ENCODE data around the gene IQGAP2.
"Not testable (repeated sequence)": the region's sequence is repeated elsewhere in the genome, so short reads cannot be mapped to it uniquely, and the experiment has no call there.

The IQGAP2 gene

DNA sequence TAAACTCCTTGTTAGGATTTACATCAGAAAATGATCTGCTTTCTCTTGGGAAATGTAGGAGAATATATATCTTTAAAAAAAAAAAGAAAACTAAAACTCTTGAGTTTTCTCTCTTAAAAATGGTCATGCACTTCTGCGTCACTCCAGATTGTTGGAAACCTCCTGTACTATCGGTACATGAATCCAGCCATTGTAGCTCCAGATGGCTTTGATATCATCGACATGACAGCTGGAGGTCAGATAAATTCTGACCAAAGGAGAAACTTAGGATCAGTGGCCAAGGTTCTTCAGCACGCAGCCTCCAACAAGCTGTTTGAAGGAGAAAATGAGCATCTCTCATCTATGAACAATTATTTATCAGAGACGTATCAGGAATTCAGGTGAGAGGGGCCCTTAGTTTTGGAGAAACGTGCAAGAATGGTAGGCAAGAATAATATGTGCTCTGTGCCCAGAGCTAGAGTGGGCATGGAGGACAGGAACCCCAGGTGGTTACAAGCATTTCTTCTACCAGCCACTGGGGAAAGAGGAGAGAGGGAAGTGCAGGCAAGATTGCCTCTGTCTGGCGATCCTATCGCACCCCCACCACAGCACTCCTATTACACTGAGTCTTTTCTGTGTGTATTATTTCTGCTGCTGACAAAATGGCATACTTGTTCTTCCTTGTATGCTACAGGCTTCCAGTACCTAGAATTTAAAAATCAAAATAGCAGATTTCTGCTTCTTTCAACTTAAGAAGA, 271.4 kb downstream of the IQGAP2 start:
- no peak for DNase-seq

DNA sequence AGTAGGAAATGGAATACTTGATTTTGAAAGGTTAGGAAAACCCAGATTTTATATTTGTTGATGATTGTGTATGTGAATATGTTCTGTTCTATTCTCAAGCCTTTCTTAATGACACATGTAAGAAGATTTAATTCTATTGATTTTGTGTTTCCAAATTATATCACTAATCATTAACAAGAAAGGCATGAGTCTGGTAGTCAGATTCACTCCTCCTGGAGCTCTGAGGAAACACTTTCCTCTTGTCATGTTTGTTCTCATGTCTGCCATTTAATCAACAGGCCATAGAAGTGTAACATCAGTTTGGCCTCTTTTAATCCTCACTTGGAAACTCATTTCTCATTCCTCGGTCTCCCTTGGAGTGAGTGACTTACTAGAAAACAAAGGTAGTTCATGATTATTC, 272.3 kb downstream of the IQGAP2 start:
- no peak for DNase-seq

DNA sequence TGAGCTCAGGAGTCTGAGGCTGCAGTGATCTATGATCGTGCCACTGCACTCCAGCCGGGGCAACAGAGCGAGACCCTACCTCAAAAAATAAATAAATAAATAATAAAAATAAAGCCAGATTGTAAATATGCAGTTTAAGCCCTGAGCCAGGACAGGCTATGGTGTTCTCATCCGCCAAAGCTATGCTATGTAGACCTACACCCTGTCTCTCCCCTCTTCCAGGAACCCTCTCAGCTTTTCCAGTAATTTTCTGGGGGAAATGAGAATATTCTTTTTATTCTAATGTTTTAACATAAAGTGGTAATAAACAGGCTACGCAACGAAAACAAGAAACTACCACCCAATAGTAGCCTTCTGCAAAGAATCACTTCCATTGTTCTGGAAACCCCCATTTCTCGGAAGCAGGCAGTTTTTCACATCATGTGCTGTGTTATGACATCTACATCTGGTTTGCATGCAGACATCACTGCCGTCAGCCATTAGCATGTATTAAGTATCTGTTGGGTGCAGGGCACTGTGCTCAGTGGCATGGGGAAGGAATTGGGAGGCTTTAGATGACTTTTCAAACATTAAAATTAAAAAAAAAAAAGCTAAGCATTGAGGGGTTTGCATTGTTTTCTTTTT, 274.9 kb downstream of the IQGAP2 start:
- DNase-seq: no peak

- no peak for DNase-seq
Observed at GRCh38 chr5:76679231-76679630, 276.1 kb downstream of the IQGAP2 start.

- not testable (repeated sequence) for DNase-seq
Observed at GRCh38 chr5:76680826-76681225, 277.7 kb downstream of the IQGAP2 start.

DNA sequence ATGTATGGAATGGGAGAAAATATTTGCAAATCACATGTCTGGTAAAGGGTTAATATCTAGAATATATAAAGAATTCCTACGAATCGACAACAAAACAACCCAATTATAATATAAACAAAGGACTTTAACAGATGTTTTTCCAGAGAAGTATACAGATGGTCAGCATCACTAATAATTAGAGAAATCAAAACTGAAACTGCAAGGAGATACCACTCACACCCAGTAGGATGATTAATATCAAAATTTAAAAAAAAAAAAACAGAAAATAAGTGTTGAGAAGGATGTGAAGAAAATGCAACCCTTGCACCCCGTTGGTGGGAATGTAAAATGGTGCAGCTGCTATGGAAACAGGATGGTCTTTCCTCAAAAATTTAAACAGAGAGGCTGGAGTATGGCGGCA, 278.2 kb downstream of the IQGAP2 start:
- DNase-seq: no peak

GRCh38 chr5:76682387-76682786, 279.3 kb downstream of the IQGAP2 start:
- no peak for DNase-seq

DNA sequence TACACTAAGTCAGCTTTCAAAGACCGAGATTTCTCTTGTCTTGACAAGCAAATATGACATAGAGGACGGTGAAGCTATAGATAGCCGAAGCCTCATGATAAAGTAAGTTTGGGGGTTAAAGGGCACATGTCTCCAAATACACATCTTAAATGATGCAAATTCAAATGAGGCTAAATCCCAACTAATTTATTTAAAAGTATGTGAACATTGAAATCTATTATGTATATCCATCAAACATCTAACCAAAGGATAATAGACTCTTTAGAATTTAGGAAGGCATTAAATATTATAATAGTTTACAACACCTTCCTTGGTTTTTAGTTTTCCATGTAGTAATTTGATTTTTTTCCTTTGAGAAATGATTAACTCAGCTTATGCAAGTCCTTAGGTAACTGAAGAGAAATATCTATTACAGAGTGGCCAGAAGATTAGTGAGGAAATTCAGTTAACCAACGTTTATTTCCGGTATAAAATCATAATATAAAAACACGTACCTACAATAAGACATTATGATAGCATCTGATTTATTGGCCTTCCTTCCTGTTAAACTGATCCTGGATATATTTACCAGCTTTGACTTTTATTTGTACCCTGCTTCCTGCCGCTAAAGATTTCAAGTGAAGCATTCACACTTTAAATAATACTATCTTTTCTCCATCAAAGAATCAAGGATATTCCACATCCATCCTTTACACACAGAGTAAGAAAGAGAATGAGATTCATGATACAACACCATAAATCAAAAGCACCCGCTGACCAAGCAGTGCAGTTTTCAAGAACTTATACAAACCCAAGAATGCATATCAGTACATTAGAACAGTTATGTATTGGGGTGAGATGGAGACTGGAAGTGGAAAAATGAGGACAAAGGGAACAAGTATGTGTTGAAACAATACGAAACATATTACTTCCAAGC, 281.0 kb downstream of the IQGAP2 start:
- DNase-seq: no peak

DNA sequence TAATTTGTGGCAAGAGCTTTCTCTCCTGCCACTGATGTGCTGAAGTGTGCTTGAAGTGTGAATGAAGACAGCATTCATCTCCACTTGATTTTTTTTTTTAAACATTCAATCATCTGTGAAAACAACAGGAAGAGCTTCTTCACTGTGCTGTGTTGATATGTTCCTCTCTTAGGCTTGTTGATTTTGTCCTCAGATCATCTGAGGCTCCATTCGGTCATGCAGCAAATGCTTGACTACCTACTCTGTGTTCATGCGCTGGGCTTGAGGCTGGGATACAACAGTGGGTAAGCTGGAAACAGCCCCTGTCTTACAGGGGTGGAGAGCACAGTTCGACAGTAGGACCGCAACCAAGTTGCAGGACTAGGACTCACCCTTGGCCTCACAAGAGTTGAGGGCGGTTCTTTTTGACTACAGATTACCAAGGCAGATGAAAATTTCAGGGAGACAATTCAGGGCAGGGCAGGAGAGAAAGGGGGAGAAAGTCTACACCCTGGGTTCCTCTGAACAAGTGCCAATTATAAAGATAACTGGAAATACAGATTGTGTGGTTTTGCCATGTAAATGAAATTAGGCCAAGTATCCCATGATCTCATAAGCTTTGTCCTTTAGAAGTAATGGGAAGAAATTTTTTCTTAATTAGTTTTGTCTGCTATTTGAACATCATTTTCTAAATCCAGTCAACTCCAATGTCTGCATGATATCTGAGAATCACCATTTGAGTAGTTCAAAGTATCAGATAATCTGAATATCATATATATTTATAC, 281.9 kb downstream of the IQGAP2 start:
- no peak for DNase-seq

- DNase-seq: no peak
Observed at GRCh38 chr5:76685704-76686103, 282.6 kb downstream of the IQGAP2 start.

DNA sequence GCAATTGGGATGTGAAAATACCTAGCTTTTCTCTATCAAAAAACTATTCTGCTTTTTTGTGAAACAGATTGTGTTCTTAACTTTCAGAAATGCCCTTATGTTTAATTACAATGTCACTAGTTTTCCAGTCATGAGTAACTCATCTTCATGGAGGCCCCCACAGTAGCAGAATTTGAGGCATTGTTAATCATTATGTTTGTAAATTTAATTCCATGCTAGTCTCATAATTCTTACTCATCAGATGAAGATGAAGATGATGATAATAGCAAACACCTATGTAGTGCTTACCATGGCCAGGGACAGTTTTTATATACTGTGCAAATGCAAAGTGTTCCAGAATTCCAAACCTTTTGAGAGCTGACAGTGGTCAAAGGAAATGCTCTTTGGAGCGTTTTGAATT, 285.1 kb downstream of the IQGAP2 start:
- no peak for DNase-seq

- no peak for DNase-seq
Observed at GRCh38 chr5:76688836-76689235, 285.8 kb downstream of the IQGAP2 start.

- DNase-seq: no peak
Observed at GRCh38 chr5:76689321-76690036, 286.4 kb downstream of the IQGAP2 start.

GRCh38 chr5:76690037-76690679, 287.1 kb downstream of the IQGAP2 start:
- DNase-seq: no peak

- DNase-seq: no peak
Observed at GRCh38 chr5:76690704-76691466, 287.8 kb downstream of the IQGAP2 start.

GRCh38 chr5:76691467-76692273, 288.6 kb downstream of the IQGAP2 start:
- DNase-seq: no peak

DNA sequence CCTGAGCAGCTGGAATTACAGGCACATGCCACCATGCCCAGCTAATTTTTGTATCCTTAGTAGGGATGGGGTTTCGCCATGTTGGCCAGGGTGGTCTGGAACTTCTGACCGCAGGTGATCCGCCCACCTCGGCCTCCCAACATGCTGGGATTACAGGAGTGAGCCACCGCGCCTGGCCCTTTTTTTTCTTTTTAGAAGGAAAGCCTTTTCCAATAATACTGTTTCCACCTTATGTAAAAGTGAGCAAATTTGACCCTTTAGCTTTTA, 289.1 kb downstream of the IQGAP2 start:
- no peak for DNase-seq

DNA sequence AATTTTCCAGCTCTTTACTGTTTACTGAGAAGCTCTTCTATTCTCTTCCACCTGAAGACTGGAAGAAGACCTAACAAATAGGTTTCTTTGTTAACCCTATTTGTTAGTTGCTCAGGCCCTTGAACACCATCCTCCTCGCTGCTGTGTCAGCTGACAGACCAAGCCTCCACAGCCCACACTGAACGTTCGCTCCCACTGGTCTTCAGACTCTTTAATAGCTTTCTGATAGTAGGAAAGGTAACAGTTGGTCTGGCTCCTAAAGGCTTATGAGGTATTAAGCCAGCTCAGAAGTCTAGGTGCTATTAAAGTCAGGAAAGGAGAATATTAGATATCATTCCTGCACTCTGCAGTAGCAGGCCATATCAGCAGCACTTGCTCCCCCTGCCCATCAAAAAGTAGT, 289.6 kb downstream of the IQGAP2 start:
- DNase-seq: no peak

DNA sequence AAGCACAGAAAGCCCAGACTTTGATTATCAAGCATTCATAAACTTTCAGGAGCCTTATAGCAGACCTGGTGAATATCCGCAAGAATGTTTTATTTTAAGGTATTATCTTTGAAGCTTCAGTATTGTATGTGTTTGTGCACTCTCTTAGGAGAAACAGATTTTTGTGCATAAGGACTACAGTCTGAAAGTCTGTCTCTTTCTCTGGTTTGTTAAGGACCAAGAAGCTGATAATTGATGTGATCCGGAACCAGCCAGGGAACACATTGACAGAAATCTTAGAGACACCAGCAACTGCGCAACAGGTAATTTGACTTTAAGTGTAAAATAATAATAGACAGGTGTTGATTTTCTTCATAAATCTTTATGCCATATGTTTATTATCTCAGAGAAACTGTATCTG, 290.1 kb downstream of the IQGAP2 start:
- DNase-seq: no peak

DNA sequence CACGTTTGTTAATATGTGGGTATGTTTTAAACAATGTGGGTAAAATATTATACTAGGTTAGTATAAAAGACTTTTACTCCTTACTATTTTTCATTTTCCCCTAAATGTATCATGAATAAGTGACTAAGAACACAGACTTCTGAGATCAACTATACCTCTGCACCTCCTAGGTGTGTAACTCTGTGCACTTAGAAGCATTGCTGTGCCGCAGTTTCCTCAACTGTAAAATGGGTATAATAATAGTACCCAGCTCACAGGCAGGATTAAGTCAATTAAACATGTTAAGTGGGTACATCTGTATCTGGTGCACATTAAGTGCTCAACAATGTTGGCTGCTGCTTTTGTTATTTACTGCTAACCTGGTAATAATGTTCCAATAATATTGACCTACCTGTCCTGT, 291.2 kb downstream of the IQGAP2 start:
- no peak for DNase-seq
